ENCODE results near the gene FOXI1.

FOXI1 gene

GRCh38 chr5:170149206-170149515 is 43.5 kb downstream of the FOXI1 start:
- no peak for DNase-seq (ENCODE audit: low read depth in 1 of 2, low spot score in 1 of 2)

DNA sequence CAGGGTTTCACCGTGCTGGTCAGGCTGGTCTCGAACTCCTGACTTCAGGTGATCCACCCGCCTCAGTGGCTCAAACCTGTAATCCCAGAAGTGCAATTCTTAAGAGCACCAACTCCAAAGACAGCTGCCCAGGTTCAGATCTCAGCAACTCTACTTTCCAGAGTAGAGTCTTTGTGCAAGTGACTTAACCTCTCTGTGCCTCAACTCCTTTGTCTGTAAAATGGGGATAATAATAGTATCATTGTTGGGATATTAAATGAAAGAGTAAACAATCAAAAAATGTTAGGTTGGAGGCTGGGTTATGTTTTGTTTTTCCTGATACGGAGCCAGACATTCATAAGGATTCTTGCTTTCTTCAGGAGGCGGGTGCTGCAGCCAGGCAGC is 45.0 kb downstream of the FOXI1 start:
- DNase-seq (ENCODE audit: low read depth in 1 of 2, low spot score in 1 of 2): no peak

DNA sequence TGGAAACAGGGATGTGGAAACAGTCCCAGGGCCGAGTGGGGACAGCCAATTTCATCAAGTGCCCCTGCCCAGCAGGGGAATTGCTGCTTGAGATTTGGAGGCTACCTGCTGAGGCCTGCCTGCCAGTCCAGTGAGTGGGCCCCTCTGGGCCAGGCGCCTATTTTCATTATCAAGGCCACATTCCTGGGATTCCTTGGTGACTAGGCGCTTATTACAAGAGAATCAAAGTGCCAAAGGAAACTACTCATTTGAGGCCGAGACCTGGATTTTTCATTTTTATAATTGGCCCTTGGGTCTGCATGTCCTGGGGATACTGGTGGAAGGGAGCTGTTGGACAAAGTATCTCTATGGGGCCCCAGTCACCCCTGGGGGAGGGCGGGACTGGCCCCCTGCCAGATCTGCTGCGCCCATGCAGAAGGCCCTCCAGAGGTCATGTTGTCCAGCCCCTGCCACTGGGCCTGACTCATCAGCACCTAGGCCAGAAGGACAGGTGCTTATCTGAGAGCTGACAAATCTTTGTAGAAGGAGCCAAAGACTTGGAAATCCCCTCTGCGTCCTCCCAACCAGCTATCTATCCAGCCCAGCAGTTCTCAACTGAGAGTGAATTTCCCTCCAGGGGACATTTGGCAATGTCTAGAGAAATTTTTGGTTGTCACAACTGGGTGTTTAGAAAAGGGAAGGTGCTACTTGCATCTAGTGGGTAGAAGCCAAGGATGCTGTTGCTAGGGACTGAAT is 45.6 kb downstream of the FOXI1 start:
- DNase-seq (ENCODE audit: low read depth in 1 of 2, low spot score in 1 of 2): no peak

GRCh38 chr5:170152767-170153166 is 47.1 kb downstream of the FOXI1 start:
- no peak for DNase-seq (ENCODE audit: low read depth in 1 of 2, low spot score in 1 of 2)

DNA sequence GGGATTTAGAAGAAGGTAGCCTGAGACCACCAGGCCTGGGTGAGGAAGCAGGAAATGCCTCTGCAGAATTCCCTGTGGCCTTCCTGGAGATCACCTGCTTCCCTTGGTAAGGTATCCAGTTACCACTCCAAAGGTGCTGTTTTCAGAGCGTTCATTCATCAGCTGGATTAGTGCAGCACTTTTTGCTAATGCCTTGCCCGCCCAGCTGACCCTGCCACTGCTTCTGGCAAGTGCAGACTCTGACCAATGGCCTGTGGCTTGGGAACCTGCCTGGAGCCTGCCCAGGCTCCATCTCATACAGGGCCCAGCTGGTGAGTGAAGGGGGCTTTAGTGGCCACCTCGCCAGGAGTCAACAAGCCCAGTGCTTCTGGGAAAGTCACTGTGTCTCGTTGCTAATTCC is 48.6 kb downstream of the FOXI1 start:
- DNase-seq (ENCODE audit: low read depth in 1 of 2, low spot score in 1 of 2): no peak

- DNase-seq (ENCODE audit: low read depth in 1 of 2, low spot score in 1 of 2): no peak
Measured at GRCh38 chr5:170154744-170155143, 49.0 kb downstream of the FOXI1 start.

- no peak for DNase-seq (ENCODE audit: low read depth in 1 of 2, low spot score in 1 of 2)
Measured at GRCh38 chr5:170155771-170156170, 50.1 kb downstream of the FOXI1 start.

DNA sequence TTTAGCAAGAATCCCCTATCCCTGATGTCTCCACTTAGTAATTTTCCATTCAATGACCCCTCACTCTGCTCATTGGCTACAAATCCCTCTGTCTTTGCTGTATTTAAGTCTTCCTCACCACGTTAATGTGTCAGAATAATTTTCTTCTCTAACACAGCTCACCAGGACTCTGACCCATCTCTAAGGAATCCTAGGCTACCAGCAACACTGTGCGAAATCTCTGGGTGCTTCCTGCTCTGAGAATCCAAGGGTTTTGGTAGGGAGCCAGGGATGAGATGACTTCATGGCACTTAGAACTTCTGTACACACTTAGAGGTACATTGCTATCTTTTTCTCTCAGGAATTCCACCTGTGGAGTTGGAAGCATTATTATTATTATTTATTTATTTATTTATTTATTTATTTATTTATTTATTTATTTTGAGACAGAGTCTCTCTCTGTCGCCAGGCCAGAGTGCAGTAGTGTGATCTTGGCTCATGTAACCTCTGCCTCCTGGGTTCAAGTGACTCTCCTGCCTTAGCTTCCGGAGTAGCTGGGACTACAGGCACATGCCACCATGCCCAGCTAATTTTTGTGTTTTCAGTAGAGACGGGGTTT is 53.5 kb downstream of the FOXI1 start:
- DNase-seq (ENCODE audit: low read depth in 1 of 2, low spot score in 1 of 2): no peak
